Muscle layer of colon (tissue), 2 donors: ENCODE results near the gene CNOT2.
"Not testable (repeated sequence)": the region's sequence is repeated elsewhere in the genome, so short reads cannot be mapped to it uniquely, and the experiment has no call there.

ENCODE experiments used
- H3K27ac ChIP-seq: one replicate; pipeline ENCODE4 v1.7.0; 2013; ENCODE audit warnings: low read depth, mild to moderate bottlenecking, low read length, moderate library complexity
- H3K27me3 ChIP-seq, 2 donors: one replicate each; pipeline ENCODE4 v1.7.0; 2013; ENCODE audit warnings: low read length in 2 of 2, mild to moderate bottlenecking in 2 of 2; ENCODE audit not compliant: insufficient read depth in 2 of 2, control insufficient read depth in 1 of 2
- H3K36me3 ChIP-seq: one replicate; pipeline ENCODE4 v1.7.0; 2013; ENCODE audit warnings: mild to moderate bottlenecking, low read length; ENCODE audit not compliant: insufficient read depth
- H3K4me1 ChIP-seq: one replicate; pipeline ENCODE4 v1.7.0; 2013; ENCODE audit warnings: mild to moderate bottlenecking, low read length; ENCODE audit not compliant: insufficient read depth
- H3K4me3 ChIP-seq, 2 donors: one replicate each; pipeline ENCODE4 v1.7.0; 2013; ENCODE audit warnings: low read length in 2 of 2, low read depth in 1 of 2, mild to moderate bottlenecking in 1 of 2, moderate library complexity in 1 of 2
- H3K9ac ChIP-seq: one replicate; pipeline ENCODE4 v1.7.0; 2013; ENCODE audit warnings: low read length
- H3K9me3 ChIP-seq: one replicate; pipeline ENCODE4 v1.7.0; 2013; ENCODE audit warnings: mild to moderate bottlenecking, low read length
- donor health status: abdominal sarcoma.
- donor health status: Adenocarcinoma of cecum.

CNOT2 gene

DNA sequence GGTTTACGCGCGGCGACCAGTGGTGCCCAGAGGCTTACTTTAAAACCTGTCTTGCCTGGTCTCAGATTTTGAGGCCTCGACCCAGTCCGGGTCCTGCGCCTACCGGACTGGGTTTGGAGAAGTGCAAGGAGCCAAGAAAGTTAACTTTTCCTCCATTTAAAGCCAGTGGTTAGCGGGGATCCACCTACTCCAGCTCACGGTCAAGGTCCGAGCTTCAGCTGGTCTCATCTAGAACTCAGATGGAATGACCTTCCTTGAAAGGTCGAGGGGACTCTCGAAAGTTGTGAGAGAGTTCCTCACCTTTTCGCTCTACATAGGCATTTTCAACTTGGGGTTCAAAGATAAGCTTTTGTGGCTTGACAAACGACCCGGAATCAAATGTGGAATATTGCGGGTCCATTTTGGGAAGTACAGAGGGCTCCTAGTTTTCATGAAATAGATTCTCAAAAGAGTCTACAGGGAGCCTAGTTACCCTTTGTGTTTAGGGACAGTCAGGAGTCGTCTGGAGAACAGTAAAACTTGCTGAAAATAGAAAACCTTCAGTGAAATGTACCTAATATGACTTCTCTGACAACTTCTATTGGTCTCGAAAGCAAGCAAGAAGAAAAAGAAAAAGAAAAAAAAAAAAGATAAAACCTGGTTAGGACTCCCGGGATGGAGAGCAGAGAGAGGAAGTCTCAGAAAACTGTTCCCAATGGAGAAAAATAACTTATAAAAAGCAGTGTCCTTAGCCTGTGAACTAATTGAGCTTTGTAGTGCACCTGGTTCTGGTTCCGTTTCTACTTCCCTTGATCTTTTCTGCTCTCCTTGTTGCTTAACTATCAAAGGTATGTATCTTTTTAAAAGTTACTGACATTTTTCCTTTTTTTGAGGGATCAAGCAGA is 124.3 kb downstream of the CNOT2 start:
- H3K27me3 ChIP-seq, result peaks cover 9 to 24% of the 10 kb centered on the region in 2 donors
- no peaks in the 10 kb centered on the region for H3K36me3 ChIP-seq
- H3K9ac ChIP-seq, result no peak overlapping the region
- no peaks in the 10 kb centered on the region for H3K9me3 ChIP-seq
- peak overlapping the region; percentile 31 to 72 for H3K4me3 ChIP-seq
- H3K4me1 ChIP-seq, result peaks cover 7% of the 10 kb centered on the region
- H3K27ac ChIP-seq, result no peak overlapping the region

GRCh38 chr12:70372881-70373280 is 129.6 kb downstream of the CNOT2 start:
- Histone ChIP-seq H3K9me3 (no peaks in the 10 kb centered on the region), H3K9ac (no peak overlapping the region), H3K27ac (no peak overlapping the region), H3K36me3 (no peaks in the 10 kb centered on the region), H3K4me3 (no peak overlapping the region), H3K4me1 (no peaks in the 10 kb centered on the region), H3K27me3 (no peaks in the 10 kb centered on the region)

- H3K9ac ChIP-seq, result no peak overlapping the region
- no peaks in the 10 kb centered on the region for H3K9me3 ChIP-seq
- no peak overlapping the region for H3K4me3 ChIP-seq
- H3K36me3 ChIP-seq, result no peaks in the 10 kb centered on the region
- no peak overlapping the region for H3K27ac ChIP-seq
- no peaks in the 10 kb centered on the region for H3K27me3 ChIP-seq
- H3K4me1 ChIP-seq, result no peaks in the 10 kb centered on the region
These were observed 136.6 kb downstream of the CNOT2 start for GRCh38 chr12:70379846-70380245.

- Histone ChIP-seq H3K27me3 (no peaks in the 10 kb centered on the region), H3K4me3 (no peak overlapping the region), H3K4me1 (no peaks in the 10 kb centered on the region), H3K9ac (no peak overlapping the region), H3K27ac (no peak overlapping the region), H3K36me3 (no peaks in the 10 kb centered on the region), H3K9me3 (no peaks in the 10 kb centered on the region)
These were observed 140.3 kb downstream of the CNOT2 start for GRCh38 chr12:70383484-70383883.

- Histone ChIP-seq H3K27ac (no peak overlapping the region), H3K4me1 (no peaks in the 10 kb centered on the region), H3K9ac (no peak overlapping the region), H3K36me3 (no peaks in the 10 kb centered on the region), H3K27me3 (no peaks in the 10 kb centered on the region), H3K9me3 (no peaks in the 10 kb centered on the region), H3K4me3 (no peak overlapping the region)
These were observed 140.7 kb downstream of the CNOT2 start for GRCh38 chr12:70383886-70384285.

DNA sequence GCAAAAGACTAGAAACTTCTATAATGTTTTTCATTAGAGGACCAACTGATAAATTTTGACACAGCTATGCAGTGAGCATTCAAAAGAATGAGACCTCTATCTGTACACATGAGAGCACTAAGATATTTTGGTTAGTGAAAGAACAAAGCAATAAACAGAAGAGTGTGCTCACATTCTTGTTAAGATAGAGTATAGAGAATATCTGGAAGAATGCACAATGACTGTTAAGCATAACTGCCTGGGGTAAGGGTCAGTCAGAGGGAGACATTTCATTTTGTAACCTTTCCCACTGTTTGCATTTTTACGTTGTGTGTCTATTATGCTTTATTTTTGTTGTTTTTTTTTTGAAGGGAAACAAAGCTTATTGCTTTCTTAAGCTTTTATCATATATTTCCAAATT is 143.5 kb downstream of the CNOT2 start:
- Histone ChIP-seq H3K9me3 (no peaks in the 10 kb centered on the region), H3K27me3 (no peaks in the 10 kb centered on the region), H3K4me3 (no peak overlapping the region), H3K27ac (no peak overlapping the region), H3K9ac (no peak overlapping the region), H3K4me1 (no peaks in the 10 kb centered on the region), H3K36me3 (no peaks in the 10 kb centered on the region)

DNA sequence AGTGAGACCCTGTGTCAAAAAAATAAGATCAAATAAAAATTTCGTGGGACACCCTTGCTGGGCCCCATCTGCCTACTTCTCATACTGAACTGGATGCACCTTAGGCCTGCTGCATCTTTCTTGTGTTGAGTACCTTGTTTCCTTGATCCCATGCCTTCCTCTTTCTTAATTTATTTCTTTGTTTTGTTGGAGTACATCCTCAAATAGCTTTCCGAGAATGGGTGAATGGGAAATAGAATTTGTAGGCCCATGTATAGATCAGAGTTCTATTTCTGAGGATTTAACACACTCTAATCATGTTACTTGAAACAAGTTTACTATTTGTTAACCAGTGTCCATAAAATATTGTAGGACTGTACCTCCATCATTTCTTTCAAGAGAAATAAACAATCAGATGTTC is 146.4 kb downstream of the CNOT2 start:
- Histone ChIP-seq H3K9ac (no peak overlapping the region), H3K4me1 (no peaks in the 10 kb centered on the region), H3K36me3 (no peaks in the 10 kb centered on the region), H3K27me3 (no peaks in the 10 kb centered on the region), H3K27ac (no peak overlapping the region), H3K9me3 (no peaks in the 10 kb centered on the region), H3K4me3 (no peak overlapping the region)

DNA sequence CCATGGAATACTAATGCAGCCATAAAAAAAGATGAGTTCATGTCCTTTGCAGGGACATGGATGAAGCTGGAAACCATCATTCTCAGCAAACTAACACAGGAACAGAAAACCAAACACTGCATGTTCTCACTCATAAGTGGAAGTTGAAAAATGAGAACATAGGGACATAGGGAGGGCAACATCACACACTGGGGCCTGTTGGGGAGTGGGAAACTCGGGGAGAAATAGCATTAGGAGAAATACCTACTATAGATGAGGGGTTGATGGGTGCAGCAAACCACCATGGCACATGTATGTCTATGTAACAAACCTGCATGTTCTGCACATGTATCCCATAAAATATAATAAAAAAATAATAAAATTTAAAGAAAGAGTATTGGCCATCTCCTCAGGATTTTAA is 149.4 kb downstream of the CNOT2 start:
- H3K36me3 ChIP-seq, H3K4me3 ChIP-seq, H3K4me1 ChIP-seq, H3K27me3 ChIP-seq, H3K9ac ChIP-seq, H3K9me3 ChIP-seq, H3K27ac ChIP-seq: not testable (repeated sequence)

DNA sequence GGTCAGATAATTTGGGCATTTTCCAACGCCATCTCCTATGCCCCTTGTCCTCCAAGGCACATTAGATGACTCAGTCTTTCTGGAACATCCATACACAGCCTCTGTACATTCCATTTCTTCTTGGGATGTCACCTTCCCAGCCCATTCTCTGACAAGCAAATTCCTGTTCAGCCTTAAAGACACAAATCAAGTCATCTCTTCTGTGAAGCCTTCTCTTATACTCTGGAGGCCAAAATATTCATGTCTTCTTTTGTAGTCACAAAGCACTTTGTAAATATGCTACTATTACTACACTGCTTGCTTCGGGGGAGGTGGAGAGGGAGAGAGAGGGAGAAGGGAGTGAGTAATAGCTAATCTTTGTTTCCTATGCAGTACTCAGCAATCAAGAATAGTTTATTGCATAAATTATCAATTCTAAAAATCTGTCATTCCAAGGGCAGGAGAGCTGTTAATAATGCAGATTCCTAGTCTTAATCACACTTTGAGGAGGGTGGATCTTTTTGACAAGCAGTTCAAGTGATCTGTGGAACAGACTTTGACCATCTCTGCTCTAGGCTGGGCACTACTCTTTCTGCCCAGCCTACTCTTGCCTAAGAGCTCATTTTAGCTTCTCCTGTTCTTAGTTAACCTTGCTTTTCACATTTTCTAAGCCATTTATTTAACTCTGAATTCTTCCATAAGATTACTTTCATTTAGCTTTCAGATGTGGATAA is 150.7 kb downstream of the CNOT2 start:
- Histone ChIP-seq H3K27ac (no peak overlapping the region), H3K4me1 (no peaks in the 10 kb centered on the region), H3K9ac (no peak overlapping the region), H3K9me3 (no peaks in the 10 kb centered on the region), H3K27me3 (no peaks in the 10 kb centered on the region), H3K36me3 (no peaks in the 10 kb centered on the region), H3K4me3 (no peak overlapping the region)

DNA sequence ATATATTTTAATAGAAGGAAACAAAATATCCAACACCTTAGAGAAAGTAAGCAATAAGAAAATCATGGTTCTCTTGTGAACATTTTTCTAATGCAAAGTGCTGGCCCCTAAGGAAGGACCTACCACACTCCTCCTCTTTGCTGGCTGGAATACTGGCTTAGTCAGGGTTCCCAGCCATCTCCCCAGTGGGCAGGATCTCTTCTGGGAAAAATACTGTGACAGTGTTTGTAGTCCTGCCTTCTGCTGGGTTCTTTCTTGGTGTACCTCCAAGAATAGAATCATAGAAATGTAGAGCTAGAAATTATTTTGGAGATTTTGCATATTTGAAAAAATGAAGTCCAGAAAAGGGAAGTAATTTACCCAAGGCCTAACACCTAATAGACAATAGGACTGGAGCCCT is 154.8 kb downstream of the CNOT2 start:
- Histone ChIP-seq H3K36me3 (no peaks in the 10 kb centered on the region), H3K9ac (no peak overlapping the region), H3K27me3 (no peaks in the 10 kb centered on the region), H3K4me3 (no peak overlapping the region), H3K27ac (no peak overlapping the region), H3K9me3 (no peaks in the 10 kb centered on the region), H3K4me1 (no peaks in the 10 kb centered on the region)

DNA sequence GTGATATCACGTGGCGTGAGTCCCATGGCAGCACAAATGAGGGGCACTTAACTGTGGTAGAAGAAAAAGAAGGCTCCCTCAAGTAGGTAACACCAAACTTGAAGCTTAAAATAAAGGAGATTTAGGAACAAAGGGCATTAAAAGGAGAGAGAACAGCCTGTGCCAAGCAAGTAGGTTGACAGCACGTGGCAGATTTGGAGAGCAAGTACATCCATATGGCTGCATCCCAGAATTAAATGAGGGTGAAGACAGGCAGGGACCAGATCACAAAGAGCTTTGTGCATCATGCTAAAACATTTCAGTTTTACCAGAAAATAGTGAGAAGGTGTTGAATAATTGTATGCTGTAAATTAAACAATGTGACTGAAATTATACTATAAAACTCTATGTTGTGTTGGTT is 155.6 kb downstream of the CNOT2 start:
- H3K27ac ChIP-seq, result no peak overlapping the region
- H3K27me3 ChIP-seq, result no peaks in the 10 kb centered on the region
- H3K4me1 ChIP-seq, result no peaks in the 10 kb centered on the region
- H3K4me3 ChIP-seq, result no peak overlapping the region
- H3K9ac ChIP-seq, result no peak overlapping the region
- H3K36me3 ChIP-seq, result no peaks in the 10 kb centered on the region
- no peaks in the 10 kb centered on the region for H3K9me3 ChIP-seq

DNA sequence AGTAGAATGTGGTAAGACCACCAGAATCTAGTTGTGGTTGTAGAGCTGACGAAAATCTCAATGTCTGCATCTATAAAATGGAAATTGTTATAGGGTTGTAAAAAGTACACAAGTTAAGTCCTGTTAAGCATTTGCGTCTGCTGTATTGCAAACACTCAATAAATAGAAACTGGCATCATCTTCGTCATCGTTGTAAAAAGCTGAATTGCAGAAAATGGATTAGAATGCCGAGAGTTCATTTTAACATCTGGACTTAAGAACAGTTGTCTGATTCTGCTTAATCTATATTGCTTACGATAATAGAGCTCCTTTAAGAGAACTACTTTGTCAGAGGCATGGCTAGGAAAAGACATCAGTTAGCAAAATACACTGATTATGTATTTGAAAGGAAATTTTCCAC is 156.1 kb downstream of the CNOT2 start:
- no peaks in the 10 kb centered on the region for H3K9me3 ChIP-seq
- no peaks in the 10 kb centered on the region for H3K4me1 ChIP-seq
- H3K36me3 ChIP-seq, result no peaks in the 10 kb centered on the region
- no peak overlapping the region for H3K27ac ChIP-seq
- no peaks in the 10 kb centered on the region for H3K27me3 ChIP-seq
- no peak overlapping the region for H3K4me3 ChIP-seq
- H3K9ac ChIP-seq, result no peak overlapping the region
